T-helper 22 cell (primary cell): ENCODE results near the gene ELOA2.
"Not testable (repeated sequence)": the region's sequence is repeated elsewhere in the genome, so short reads cannot be mapped to it uniquely, and the experiment has no call there.

Source experiments
- DNase-seq: peaks from one replicate; pipeline ENCODE4 v3.0.0-alpha.2; 2020; ENCODE audit warnings: low read depth

ELOA2 gene

DNA sequence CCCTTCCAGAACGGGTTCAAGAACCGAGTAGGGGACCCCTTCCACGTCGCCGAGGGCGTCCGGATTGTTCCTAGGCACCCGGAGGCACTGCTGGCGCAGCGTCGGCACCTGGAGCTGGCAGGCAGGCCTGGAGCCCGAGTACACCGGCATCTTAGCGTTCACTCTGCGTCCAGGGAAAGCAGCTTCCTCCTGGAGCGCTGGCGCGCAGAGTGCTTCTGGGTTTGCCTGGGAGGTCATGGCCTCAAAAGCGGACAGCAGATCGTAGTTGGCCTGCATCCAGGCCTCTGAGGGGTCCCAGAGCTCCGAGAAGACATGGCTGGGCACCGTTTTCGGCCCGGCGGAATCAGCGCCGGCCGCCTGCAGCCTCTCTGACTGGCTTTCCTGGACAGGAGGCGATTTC, 12.6 kb downstream of the ELOA2 start:
- not testable (repeated sequence) for DNase-seq

DNA sequence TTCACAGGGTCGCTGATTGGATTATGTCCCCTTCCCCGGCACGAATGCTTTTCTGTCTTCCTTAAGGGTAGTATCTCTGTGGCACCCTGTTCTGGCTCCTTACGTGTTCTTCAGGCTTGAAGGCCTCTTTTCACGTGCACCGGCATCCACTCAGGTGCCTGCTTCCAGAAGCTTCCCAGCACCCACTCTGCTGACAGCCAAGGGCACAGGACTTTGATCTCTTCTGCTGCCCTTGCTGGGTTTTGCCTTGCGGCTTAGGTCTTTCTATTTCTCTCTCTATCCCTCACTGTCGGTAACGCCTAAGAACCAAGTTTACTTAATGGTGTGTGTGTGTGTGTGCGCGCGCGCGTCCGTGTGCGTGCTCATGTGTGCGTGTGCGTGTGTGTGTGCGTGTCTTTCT, 14.7 kb downstream of the ELOA2 start:
- not testable (repeated sequence) for DNase-seq

DNA sequence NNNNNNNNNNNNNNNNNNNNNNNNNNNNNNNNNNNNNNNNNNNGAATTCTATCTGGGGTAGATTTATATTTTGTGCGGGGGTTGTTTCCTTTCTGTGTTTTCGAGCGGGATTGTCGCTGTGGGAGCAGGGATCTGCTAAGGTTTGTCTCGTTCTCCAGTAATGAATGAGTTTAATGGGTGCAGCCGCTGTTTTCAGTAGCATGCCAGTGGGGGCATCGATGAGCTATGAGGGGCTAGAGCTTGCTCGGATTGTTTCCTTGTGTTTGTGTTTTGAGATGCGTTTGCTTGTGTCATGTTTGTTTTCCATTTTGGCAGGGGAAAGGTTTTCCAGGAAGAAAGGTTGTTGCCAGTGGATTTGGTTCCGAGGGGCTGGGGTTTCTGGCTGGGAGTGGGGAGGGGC, 15.6 kb downstream of the ELOA2 start:
- not testable (repeated sequence) for DNase-seq
